OCI-LY1 (cell line): ENCODE results near the gene EPHA7.

ENCODE experiments used
- EZH2 ChIP-seq: fragments of 200-600 bp; sonication (generic), shearing (Covaris generic); IDR thresholded peaks from 2 replicates; pipeline ENCODE4 v1.8.0; 2017; ENCODE audit warnings: borderline replicate concordance, mixed run types, mild to moderate bottlenecking, antibody characterized with exemption, low read length, moderate library complexity, mixed read lengths
- TF ChIP-seq, protein P1 (sequence below): fragments of 200-600 bp; sonication (generic), shearing (Covaris generic); IDR thresholded peaks from 2 replicates; pipeline ENCODE4 v1.5.1; 2017; ENCODE audit warnings: mild to moderate bottlenecking, antibody characterized with exemption, low read length, moderate library complexity, mixed read lengths

DNA sequence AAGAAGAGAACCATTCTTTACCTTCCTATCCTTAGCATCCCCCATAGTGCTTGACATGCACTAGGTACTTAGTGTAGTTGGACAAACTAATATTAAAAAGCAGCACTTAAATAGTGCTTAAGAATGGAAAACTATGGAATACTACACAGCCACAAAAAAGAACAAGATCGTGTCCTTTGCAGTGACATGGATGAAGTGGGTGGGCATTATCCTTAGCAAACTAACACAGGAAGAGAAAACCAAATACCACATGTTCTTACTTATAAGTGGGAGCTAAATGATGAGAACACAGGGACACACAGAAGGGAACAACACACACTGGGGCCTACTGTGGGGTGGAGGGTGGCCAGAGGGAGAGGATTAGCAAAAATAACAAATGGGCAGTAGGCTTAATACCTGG, 66.8 kb downstream of the EPHA7 start:
- TF ChIP-seq, protein P1, sequence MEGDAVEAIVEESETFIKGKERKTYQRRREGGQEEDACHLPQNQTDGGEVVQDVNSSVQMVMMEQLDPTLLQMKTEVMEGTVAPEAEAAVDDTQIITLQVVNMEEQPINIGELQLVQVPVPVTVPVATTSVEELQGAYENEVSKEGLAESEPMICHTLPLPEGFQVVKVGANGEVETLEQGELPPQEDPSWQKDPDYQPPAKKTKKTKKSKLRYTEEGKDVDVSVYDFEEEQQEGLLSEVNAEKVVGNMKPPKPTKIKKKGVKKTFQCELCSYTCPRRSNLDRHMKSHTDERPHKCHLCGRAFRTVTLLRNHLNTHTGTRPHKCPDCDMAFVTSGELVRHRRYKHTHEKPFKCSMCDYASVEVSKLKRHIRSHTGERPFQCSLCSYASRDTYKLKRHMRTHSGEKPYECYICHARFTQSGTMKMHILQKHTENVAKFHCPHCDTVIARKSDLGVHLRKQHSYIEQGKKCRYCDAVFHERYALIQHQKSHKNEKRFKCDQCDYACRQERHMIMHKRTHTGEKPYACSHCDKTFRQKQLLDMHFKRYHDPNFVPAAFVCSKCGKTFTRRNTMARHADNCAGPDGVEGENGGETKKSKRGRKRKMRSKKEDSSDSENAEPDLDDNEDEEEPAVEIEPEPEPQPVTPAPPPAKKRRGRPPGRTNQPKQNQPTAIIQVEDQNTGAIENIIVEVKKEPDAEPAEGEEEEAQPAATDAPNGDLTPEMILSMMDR, result no peak
- no peak for TF ChIP-seq EZH2
